GM18517 (cell line): ENCODE data around the gene PJVK.

ENCODE experiments used
- ATAC-seq: cut with Tn5 transposase; IDR thresholded peaks from one replicate; pipeline ENCODE4 v1.9.1; 2021; ENCODE audit warnings: mild to moderate bottlenecking, moderate library complexity; ENCODE audit not compliant: unreplicated experiment

Gene PJVK

GRCh38 chr2:178480227-178481181 lies 29.3 kb downstream of the PJVK start, which contains the start of gene PLEKHA3:
Gene PLEKHA3 (plus strand): TSS chr2:178480457. CDS start chr2:178480870, 413 bp downstream.
- ATAC-seq, result peak; percentile 53

DNA sequence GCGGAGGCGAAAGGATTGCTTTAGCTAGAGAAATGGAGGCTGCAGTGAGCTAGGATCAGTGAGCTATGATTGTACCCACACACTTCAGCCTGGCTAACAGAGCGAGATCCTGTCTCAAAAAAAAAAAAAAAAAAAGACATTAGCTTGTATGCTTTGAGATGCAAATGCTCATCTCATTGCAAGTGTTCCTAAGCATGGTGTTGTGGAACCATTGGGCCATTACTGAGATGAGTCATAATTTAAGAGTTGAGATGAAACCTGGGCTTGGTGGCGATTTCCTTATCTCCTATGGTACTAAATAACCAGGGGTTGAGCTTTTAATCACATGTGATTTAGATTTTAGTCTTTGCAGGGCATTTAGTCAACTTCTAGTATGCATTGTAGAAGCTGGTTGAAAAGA lies 31.3 kb downstream of the PJVK start:
- ATAC-seq, result peak; percentile 39

DNA sequence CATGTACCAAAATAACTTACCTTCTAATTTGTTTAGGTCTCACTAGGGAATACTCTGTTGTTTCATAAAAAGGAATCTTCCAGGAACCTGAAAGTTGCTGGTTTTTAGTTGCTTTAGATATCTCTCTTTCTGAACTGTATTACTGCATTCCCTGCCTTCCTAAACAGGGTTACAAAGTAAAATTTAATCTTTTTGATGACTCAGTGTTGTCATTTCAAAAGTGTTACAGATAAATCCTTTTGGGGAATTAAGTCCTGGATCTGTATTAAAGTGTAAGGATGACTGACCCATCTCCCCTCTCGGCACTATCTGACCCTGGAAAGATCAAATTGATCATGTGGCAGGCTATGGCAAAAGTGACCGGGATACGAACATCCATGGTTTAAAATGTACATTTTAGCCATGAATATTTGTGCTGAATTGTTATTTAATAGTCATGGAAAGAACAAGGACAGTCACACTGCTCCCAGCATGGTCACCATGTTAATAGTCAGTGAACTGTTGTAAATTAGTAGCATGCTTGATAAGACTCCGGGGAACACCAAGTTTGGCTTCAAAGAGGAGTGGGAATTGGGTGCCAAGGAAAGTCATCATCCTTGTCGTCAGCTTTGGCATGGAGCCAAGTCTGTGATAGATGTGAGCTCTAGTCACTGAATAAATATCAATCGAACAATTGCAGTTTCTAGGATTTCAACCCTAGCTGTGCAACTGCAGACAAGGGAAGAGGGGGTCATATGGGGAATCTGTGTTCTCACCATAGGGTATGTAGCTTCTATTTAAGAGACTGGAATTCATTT lies 33.3 kb downstream of the PJVK start:
- no peak for ATAC-seq

DNA sequence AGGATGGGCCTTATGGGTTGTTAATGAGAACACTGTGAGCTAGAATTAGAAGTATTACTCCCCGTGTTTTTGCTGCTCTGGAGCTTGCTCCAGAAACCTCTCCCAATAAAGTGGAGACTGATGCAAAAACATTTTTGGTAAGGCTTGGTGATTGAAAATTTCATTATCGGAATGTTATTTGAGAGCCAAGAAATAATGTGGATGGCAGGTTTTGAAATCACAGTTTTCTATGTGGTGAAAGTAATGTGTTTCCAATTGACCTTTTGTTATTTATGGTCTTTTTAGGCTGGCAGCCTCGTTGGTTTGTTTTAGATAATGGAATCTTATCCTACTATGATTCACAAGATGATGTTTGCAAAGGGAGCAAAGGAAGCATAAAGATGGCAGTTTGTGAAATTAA lies 34.2 kb downstream of the PJVK start:
- ATAC-seq, result no peak

DNA sequence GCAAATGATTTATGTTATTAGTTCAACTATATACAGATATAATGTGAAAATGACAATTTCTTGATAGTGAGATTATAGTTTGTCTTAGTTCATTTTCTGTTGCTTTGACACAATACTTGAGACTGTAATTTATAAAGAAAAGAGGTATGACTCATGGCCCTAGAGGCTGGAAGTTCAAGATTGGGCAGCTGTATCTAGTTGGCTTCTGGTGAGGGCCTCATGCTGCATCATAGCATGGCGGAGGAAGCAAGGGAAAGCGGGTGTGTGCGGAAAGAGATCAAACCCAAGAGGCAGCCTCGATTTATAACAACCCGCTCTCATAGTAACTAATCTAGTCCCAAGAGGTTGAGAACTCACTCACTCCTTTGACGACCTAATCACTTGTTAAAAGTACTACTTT lies 40.4 kb downstream of the PJVK start:
- ATAC-seq, result no peak

- ATAC-seq, result no peak
These were observed 44.9 kb downstream of the PJVK start for GRCh38 chr2:178496049-178496448.

DNA sequence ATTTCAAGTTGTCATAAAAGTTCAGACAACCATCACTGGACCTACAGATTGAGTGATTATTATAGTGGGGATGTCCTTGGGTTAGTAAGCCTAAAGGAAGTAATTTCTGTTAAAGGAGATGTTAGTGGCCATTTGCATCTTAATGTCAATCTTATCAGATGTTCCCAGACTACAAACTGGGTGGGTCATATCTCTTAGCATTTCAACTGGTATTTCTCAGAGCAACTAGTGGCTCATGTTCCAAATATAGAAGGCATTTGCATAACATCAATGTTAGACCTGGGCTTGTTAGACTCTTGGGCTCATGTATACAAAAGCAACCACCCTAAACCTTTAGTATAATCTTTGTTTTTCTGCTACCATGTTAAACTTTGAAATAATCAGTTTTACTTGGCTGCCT lies 47.0 kb downstream of the PJVK start:
- peak; percentile 75 for ATAC-seq

DNA sequence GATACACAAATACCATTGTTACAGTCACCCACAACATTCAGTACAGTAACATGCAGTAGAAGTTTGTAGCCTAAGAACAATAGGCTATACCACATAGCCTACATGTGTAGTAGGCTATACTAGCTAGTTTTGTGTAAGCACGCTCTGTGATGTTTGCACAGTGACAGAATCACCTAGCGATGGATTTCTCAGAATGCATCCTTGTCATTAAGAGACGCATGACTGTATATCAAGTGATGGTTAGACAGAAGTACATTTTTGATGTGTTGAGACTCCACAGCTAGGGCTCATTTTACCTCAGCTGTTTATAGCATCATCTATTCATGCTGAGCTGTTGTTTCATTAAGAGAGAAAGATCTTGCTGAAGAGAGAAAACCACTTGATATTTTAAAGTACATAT lies 48.5 kb downstream of the PJVK start:
- ATAC-seq, result no peak

DNA sequence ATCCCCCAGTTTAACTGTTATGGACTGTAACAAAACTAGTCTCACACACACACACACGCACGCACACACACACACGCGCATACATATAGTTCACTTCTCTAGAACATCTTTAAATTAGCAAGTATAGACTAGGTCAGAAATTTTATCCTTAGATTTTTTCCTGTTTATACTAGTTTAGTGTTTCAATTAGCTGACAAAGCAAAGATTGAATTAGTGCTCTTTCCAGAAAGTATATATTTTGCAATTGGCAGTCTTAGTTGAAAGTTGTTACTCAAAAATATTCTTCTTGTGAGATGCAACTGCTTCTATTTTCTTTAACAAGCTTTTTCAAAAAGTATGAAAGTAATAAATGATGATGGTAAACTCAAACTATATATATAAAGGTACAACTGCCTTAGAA lies 51.6 kb downstream of the PJVK start:
- no peak for ATAC-seq

DNA sequence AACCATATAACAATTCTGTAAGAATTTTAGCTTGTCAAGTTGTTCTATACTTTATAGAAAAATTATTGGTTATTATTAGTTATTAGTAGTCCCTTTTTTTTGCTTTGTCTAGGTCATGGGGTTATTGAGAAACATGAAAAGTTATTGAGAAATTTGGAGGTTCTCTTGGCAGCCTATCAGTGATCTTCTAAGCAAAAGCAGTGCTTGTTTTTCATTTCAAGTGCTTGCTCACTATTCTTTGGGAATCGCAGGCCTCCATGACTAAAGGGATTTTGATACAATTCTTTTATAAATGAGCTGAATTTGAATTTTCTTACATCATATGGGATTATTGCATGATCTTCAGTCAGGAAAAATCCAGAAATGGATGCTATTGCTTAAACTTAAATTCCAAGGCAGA lies 54.9 kb downstream of the PJVK start:
- ATAC-seq, result no peak

GRCh38 chr2:178506524-178506923 lies 55.3 kb downstream of the PJVK start:
- ATAC-seq, result no peak

GRCh38 chr2:178506949-178507348 lies 55.8 kb downstream of the PJVK start:
- ATAC-seq, result no peak

DNA sequence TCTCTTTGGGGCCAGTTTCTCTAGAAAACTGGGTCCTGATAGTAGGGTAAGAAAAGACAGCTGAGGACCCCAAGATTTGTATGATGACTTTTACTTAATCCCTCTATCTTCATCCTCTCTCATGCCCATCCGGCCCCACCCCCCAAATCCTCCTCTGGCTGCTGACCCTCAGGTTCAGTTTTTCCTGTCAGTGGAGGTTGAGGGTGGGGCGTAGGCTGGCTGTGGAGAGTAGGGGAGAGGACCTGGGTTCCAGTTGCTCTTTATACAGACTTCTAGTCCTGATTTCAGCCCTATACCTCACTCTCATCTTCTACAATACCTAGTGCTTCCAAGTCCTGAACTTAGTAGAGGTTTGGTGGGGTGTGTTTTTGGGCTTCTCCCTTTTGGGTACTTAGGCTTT lies 57.5 kb downstream of the PJVK start:
- no peak for ATAC-seq

GRCh38 chr2:178510384-178510783 lies 59.2 kb downstream of the PJVK start:
- ATAC-seq, result no peak
